ENCODE data around the gene TBC1D7.

- TF ChIP-seq CTCF (IDR thresholded peaks at IDR 0.05): no peak
- no peak for TF ChIP-seq EP300 (IDR thresholded peaks at IDR 0.05)
These were observed 23.0 kb downstream of the TBC1D7 start for GRCh38 chr6:13305288-13305687.
